GM12873 (cell line): ENCODE results near the gene CHKB.

Source experiments
- TF ChIP-seq, protein P1 (sequence below): IDR thresholded peaks from 2 replicates; pipeline ENCODE4 v1.5.1; 2012; ENCODE audit warnings: low read depth, mild to moderate bottlenecking, moderate library complexity, low read length, control low read depth; ENCODE audit not compliant: insufficient read depth; ENCODE audit errors: missing control alignments

CHKB gene

DNA sequence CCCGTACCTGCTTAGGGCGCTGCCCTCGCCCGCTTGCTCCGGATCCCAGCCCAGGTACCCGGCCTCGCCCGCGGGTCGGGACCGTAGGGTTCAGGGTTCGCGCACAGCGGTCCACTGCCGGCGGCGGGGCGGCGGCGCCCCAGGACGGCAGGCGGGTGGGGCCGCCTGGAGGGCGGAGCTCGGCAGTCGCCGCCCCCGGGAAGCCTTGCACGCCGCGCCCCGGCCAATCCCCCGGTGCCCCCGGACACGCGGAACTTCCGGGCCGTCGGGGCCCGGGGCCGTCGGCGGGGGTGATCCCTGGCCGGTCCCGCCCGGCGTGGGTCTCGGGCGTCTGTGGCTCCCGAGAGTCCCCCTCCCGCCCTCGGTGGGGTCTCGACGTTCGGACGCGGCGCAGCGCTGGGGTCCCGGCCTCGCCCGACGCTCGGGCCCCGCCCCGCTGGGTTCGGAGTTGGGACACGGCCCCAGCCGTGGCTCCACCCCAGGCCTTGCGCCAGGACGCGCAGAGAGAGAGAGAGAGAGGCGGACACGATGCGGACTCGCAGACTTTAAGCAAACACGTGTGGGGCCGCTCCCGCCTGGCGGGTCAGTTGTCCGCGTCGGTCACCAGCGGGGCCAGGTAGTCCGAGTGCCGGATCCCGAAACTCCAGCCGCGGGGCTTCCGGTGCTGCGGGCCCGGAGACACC is 52.6 kb downstream of the CHKB start, which contains the start of gene TYMP:
TSS of gene TYMP (minus strand) at position 116 of the 683 bp plus-strand sequence. CDS start 303 bp downstream, outside the sequence.
- TF ChIP-seq, protein P1, sequence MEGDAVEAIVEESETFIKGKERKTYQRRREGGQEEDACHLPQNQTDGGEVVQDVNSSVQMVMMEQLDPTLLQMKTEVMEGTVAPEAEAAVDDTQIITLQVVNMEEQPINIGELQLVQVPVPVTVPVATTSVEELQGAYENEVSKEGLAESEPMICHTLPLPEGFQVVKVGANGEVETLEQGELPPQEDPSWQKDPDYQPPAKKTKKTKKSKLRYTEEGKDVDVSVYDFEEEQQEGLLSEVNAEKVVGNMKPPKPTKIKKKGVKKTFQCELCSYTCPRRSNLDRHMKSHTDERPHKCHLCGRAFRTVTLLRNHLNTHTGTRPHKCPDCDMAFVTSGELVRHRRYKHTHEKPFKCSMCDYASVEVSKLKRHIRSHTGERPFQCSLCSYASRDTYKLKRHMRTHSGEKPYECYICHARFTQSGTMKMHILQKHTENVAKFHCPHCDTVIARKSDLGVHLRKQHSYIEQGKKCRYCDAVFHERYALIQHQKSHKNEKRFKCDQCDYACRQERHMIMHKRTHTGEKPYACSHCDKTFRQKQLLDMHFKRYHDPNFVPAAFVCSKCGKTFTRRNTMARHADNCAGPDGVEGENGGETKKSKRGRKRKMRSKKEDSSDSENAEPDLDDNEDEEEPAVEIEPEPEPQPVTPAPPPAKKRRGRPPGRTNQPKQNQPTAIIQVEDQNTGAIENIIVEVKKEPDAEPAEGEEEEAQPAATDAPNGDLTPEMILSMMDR: no peak

DNA sequence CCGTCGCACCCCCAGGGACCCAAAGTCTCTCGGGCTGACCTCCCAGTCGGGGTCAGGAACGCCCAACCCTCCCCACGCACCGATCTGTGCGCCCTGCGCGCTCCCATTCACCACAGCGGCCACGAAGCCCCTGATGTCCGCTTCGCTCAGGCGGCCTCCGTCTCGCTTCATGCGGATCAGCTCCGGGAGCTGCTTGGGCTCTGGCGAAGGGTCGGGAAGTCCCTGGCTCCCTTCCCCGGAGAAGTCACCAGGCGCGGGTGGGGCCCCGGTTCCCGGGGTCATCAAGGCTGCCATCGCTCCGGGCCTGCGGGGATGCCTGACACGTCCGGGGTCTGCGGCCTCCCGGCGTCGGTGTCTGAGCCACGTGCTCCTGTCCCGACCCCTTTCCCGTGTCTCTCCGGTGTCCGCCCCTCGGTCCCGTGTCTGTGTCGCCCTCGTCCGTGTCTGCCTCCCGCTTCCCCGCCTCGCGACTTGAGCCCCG is 53.2 kb downstream of the CHKB start:
- TF ChIP-seq, protein P1: no peak
